B cell (primary cell): ENCODE data around the gene NDUFA5. TPM values are rescaled to one million over a fixed set of nuclear protein-coding genes. Genes with fewer than 3 reads are reported as not detected.
"Not testable (repeated sequence)": the region's sequence is repeated elsewhere in the genome, so short reads cannot be mapped to it uniquely, and the experiment has no call there.

Experiments used
- ATAC-seq: fragments of 200-7000 bp; cut with Tn5 transposase; one replicate; pipeline ENCODE4 v1.10.0; 2021; ENCODE audit warnings: low read depth, mild to moderate bottlenecking, moderate number of reproducible peaks, moderate library complexity
- CTCF ChIA-PET: fragments of 350-600 bp; sonication (Branson Sonifier 250); formaldehyde crosslinking; loops from one replicate; lab custom pipeline; 2021; ENCODE audit warnings: antibody characterized with exemption, inconsistent platforms; lab: Charles Lee
- POLR2A ChIA-PET: fragments of 350-600 bp; sonication (Branson Sonifier 250); formaldehyde crosslinking; loops from one replicate; lab custom pipeline; 2021; ENCODE audit warnings: antibody characterized with exemption; lab: Charles Lee
- DNase-seq: peaks from one replicate; pipeline ENCODE4 v3.0.0; 2013
- H2AFZ ChIP-seq: 2 replicates; pipeline ENCODE4 v1.6.1; 2012; ENCODE audit warnings: mild to moderate bottlenecking, low read depth, low read length; ENCODE audit not compliant: insufficient read depth, poor library complexity, severe bottlenecking
- H3K27ac ChIP-seq, 2 donors: 1 replicate in 1 of 2; 2 replicates in 1 of 2; pipeline ENCODE4 v1.5.1; 2012 to 2013; ENCODE audit warnings: low read length in 2 of 2, mild to moderate bottlenecking in 2 of 2, moderate library complexity in 1 of 2
- H3K27me3 ChIP-seq, 4 experiments: fragments of 200-600 bp in 1 of 4; sonication (generic) in 1 of 4; replicated peaks in 1 of 4; 1 replicate in 2 of 4; 2 replicates in 2 of 4; pipeline versions ENCODE4 v1.6.1 to v1.7.0; 2013 to 2016; ENCODE audit warnings: low read length in 3 of 4, mild to moderate bottlenecking in 2 of 4, mixed read lengths in 1 of 4, moderate library complexity in 1 of 4; ENCODE audit not compliant: insufficient read depth in 4 of 4, control insufficient read depth in 3 of 4; ENCODE audit errors: control extremely low read depth in 1 of 4
- H3K36me3 ChIP-seq, 2 experiments: replicated peaks in 1 of 2; 1 replicate in 1 of 2; 2 replicates in 1 of 2; pipeline versions ENCODE4 v1.6.1 to v1.7.1; 2013; ENCODE audit warnings: low read length in 1 of 2; ENCODE audit not compliant: insufficient read depth in 2 of 2, control insufficient read depth in 1 of 2; ENCODE audit errors: control extremely low read depth in 1 of 2, extremely low read depth in 1 of 2
- H3K4me1 ChIP-seq, 2 donors: fragments of 200-600 bp in 1 of 2; sonication (generic) in 1 of 2; 1 replicate in 1 of 2; 2 replicates in 1 of 2; pipeline versions ENCODE4 v1.5.1 to v1.6.1; 2013 to 2017; ENCODE audit warnings: low read length in 2 of 2; ENCODE audit not compliant: control insufficient read depth in 2 of 2, insufficient read depth in 2 of 2
- H3K4me2 ChIP-seq: replicated peaks from 2 replicates; pipeline ENCODE3; 2012; ENCODE audit warnings: mild to moderate bottlenecking, low read depth, low read length; ENCODE audit not compliant: poor library complexity, severe bottlenecking
- H3K4me3 ChIP-seq, 5 experiments: fragments of 200-600 bp in 1 of 5; sonication (generic) in 1 of 5; 1 replicate in 3 of 5; 2 replicates in 2 of 5; pipeline versions ENCODE4 v1.5.1 to v1.7.0; 2011 to 2016; ENCODE audit warnings: low read length in 4 of 5, mild to moderate bottlenecking in 4 of 5, low read depth in 2 of 5, control low read depth in 1 of 5, moderate library complexity in 1 of 5; ENCODE audit not compliant: insufficient read depth in 1 of 5; ENCODE audit errors: control extremely low read depth in 1 of 5, extremely low read depth in 1 of 5
- H3K79me2 ChIP-seq: fragments of 200-600 bp; sonication (generic); one replicate; pipeline ENCODE4 v1.6.0; 2016; ENCODE audit warnings: low read length; ENCODE audit not compliant: control insufficient read depth, insufficient read depth
- H3K9ac ChIP-seq: fragments of 200-600 bp; sonication (generic); 2 replicates; pipeline ENCODE4 v1.6.1; 2017; ENCODE audit warnings: mild to moderate bottlenecking, low read length, moderate library complexity
- H3K9me3 ChIP-seq, 3 donors: one replicate each; pipeline versions ENCODE4 v1.6.1 to v1.7.1; 2013; ENCODE audit warnings: low read length in 2 of 3; ENCODE audit not compliant: control insufficient read depth in 2 of 3, insufficient read depth in 1 of 3; ENCODE audit errors: control extremely low read depth in 1 of 3
- H4K20me1 ChIP-seq: 2 replicates; pipeline ENCODE4 v1.6.0; 2012; ENCODE audit warnings: mild to moderate bottlenecking, low read length; ENCODE audit not compliant: insufficient read depth, control insufficient read depth, poor library complexity, severe bottlenecking
- H3K27ac Mint-ChIP-seq: one replicate; pipeline ENCODE4 v1.8.0; 2021; ENCODE audit warnings: mixed read lengths
- H3K27me3 Mint-ChIP-seq: one replicate; pipeline ENCODE4 v1.8.0; 2021; ENCODE audit warnings: mixed read lengths
- H3K4me1 Mint-ChIP-seq: one replicate; pipeline ENCODE4 v1.8.0; 2021; ENCODE audit warnings: mixed read lengths
- H3K4me3 Mint-ChIP-seq: one replicate; pipeline ENCODE4 v1.8.0; 2021; ENCODE audit warnings: mixed read lengths
- H3K9me3 Mint-ChIP-seq: one replicate; pipeline ENCODE4 v1.8.0; 2022; ENCODE audit warnings: mixed read lengths; ENCODE audit not compliant: insufficient read depth
- EZH2 ChIP-seq: IDR thresholded peaks from 2 replicates; pipeline ENCODE4 v1.6.1; 2012; ENCODE audit warnings: borderline replicate concordance, low read depth, mild to moderate bottlenecking, moderate library complexity, low read length; ENCODE audit not compliant: insufficient read depth, poor library complexity, severe bottlenecking
- WGBS: methylation state at CpG from one replicate; pipeline ENCODE4 v1.1.5; 2013; ENCODE audit warnings: missing lambda C conversion rate; ENCODE audit not compliant: insufficient coverage; 5-methylcytosine and 5-hydroxymethylcytosine counted together
- intact Hi-C: fragments of 100-400 bp; cut with micrococcal nuclease; formaldehyde crosslinking; loops from one replicate; pipeline ENCODE4 v1.10.0; 2022
- polyA plus RNA-seq: library from polyadenylated mRNA; depleted of rRNA; stranded (reverse); fragments of >200 nt; gene quantifications from 2 replicates; pipeline ENCODE4 v1.2.3, GENCODE V29; 2012
- total RNA-seq, 2 donors: library from RNA; stranded (reverse); fragments of 120-200 nt in 1 of 2; gene quantifications; 1 replicate in 1 of 2; 2 replicates in 1 of 2; pipeline versions ENCODE4 v1.2.3 to v1.2.4, GENCODE V29; 2013 to 2022

The NDUFA5 gene
- total and polyA plus RNA-seq, 2 donors (not counting 1 experiment from before 2014, with no cell fraction given): 8.1 to 50.7 TPM

GRCh38 chr7:123528265-123528664 lies 29.4 kb downstream of the NDUFA5 start:
- DNase-seq (no peak), ATAC-seq (no peak)
- Histone ChIP-seq H3K27ac (no peak overlapping the region), H2AFZ (no peak overlapping the region), H3K27me3 (peaks cover 0 to 6% (median 2%) of the 10 kb centered on the region in 4 experiments), H3K9me3 (no peaks in the 10 kb centered on the region), H3K36me3 (no peaks in the 10 kb centered on the region), H3K79me2 (no peaks in the 10 kb centered on the region), H4K20me1 (no peaks in the 10 kb centered on the region), H3K9ac (no peak overlapping the region), H3K4me3 (no peak overlapping the region), H3K4me1 (peaks cover 3 to 4% of the 10 kb centered on the region in 2 donors), H3K4me2 (no peak overlapping the region)
- POLR2A ChIA-PET: no interaction called here
- CTCF ChIA-PET: interaction anchor here (0.9 to 1.4 kb wide), 2 partner anchors 34 to 36 kb away, joined by 3 to 4 read pairs; no protein-coding TSS in a partner anchor
- Mint-ChIP-seq H3K27ac (no peak overlapping the region), H3K4me3 (no peak overlapping the region), H3K27me3 (peaks cover 14% of the 10 kb centered on the region), H3K4me1 (peaks cover 6% of the 10 kb centered on the region), H3K9me3 (no peaks in the 10 kb centered on the region)
- WGBS: no CpG with 5 or more reads among the region's 5 CpGs
- TF ChIP-seq EZH2: no peak
- intact Hi-C loops: no loop called here

- H3K9me3 ChIP-seq, H2AFZ ChIP-seq, DNase-seq, H3K4me1 Mint-ChIP-seq, H3K4me1 ChIP-seq, intact Hi-C loops, H3K79me2 ChIP-seq, ATAC-seq, H3K27ac Mint-ChIP-seq, H4K20me1 ChIP-seq, H3K36me3 ChIP-seq, POLR2A ChIA-PET, H3K4me2 ChIP-seq, H3K9me3 Mint-ChIP-seq, H3K27ac ChIP-seq, H3K4me3 ChIP-seq, H3K9ac ChIP-seq, H3K27me3 ChIP-seq, H3K4me3 Mint-ChIP-seq: not testable (repeated sequence)
- CTCF ChIA-PET: interaction anchor here (0.9 to 1.4 kb wide), 2 partner anchors 34 to 36 kb away, joined by 3 to 4 read pairs; no protein-coding TSS in a partner anchor
- peaks cover 14% of the 10 kb centered on the region for H3K27me3 Mint-ChIP-seq
- no CpG with 5 or more reads among the region's 24 CpGs for WGBS
Observed at GRCh38 chr7:123527712-123528225, 29.8 kb downstream of the NDUFA5 start.

GRCh38 chr7:123526533-123526932 lies 31.1 kb downstream of the NDUFA5 start:
- H3K36me3 ChIP-seq, POLR2A ChIA-PET, CTCF ChIA-PET, H3K27ac Mint-ChIP-seq, H3K4me2 ChIP-seq, DNase-seq, intact Hi-C loops, H3K27me3 Mint-ChIP-seq, H3K27me3 ChIP-seq, H2AFZ ChIP-seq, H4K20me1 ChIP-seq, ATAC-seq, H3K27ac ChIP-seq, H3K9me3 ChIP-seq, H3K4me1 ChIP-seq, H3K9ac ChIP-seq, H3K9me3 Mint-ChIP-seq, H3K4me3 ChIP-seq, H3K4me1 Mint-ChIP-seq, H3K4me3 Mint-ChIP-seq, H3K79me2 ChIP-seq: not testable (repeated sequence)
- no CpG with 5 or more reads among the region's 7 CpGs for WGBS
